Mesothelial cell of epicardium (in vitro differentiated cells): Measurements from ENCODE around the gene HOXD10. TPM values are rescaled to one million over a fixed set of nuclear protein-coding genes. Genes with fewer than 3 reads are reported as not detected.

Source experiments
- DNase-seq, 2 experiments: peaks; one replicate each; pipeline ENCODE4 v3.0.0; 2021; ENCODE audit warnings: low spot score in 2 of 2; ENCODE audit not compliant: unreplicated experiment in 2 of 2
- H3K27ac Mint-ChIP-seq: 2 replicates; pipeline ENCODE4 v1.8.0; 2021; ENCODE audit warnings: mixed read lengths
- H3K27me3 Mint-ChIP-seq: 2 replicates; pipeline ENCODE4 v1.8.0; 2021; ENCODE audit warnings: low read depth, mixed read lengths
- H3K36me3 Mint-ChIP-seq: 2 replicates; pipeline ENCODE4 v1.8.0; 2021; ENCODE audit warnings: mixed read lengths
- H3K4me1 Mint-ChIP-seq: 2 replicates; pipeline ENCODE4 v1.8.0; 2021; ENCODE audit warnings: mixed read lengths
- H3K4me3 Mint-ChIP-seq: 2 replicates; pipeline ENCODE4 v1.8.0; 2021; ENCODE audit warnings: mild to moderate bottlenecking, moderate library complexity, mixed read lengths
- H3K9me3 Mint-ChIP-seq: 2 replicates; pipeline ENCODE4 v1.8.0; 2021; ENCODE audit warnings: mixed read lengths
- total RNA-seq: library from RNA; stranded (reverse); gene quantifications from 3 replicates; pipeline ENCODE4 v1.2.1, GENCODE V29; 2021
- TF ChIP-seq, protein P1 (sequence below): fragments of 200-600 bp; sonication (generic); IDR thresholded peaks from one replicate; pipeline ENCODE4 v1.5.0; 2021; ENCODE audit warnings: antibody characterized with exemption; ENCODE audit not compliant: unreplicated experiment

Gene HOXD10
- total RNA-seq, 1 donor from 2014 or later = 3.2 TPM

DNA sequence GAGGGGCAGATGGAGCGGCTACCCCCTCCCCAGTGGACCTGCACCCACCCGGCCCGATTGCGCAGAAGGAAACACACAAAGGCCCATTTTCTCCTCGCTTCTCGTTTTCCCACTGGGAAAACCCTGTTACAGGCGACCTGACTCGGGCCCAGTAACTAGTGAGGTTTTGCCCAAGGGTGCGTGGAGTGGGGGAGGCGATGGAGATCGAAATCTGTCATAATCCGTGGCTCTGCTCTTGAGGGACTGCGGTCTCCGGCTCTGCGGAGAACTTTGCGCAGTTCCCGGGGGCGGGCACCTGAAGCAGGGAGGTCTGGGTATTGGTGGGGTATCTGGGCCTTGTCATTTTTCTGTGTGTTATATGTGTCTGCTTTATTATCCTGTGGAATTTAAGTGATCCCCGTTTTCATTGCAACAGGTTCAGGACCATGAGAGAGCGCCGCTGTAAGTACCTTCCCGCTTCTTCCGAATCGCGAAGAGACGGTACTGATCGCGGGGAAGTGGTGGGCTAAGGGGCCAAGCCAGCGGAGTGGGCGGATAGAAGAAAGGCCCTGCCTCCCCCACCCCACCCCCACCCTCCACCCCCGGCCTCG lies 30.7 kb downstream of the HOXD10 start:
- H3K4me1 Mint-ChIP-seq = peaks cover 6% of the 10 kb centered on the region
- no peak for DNase-seq
- H3K36me3 Mint-ChIP-seq = peaks cover 2% of the 10 kb centered on the region
- H3K4me3 Mint-ChIP-seq = no peak overlapping the region
- TF ChIP-seq, protein P1, sequence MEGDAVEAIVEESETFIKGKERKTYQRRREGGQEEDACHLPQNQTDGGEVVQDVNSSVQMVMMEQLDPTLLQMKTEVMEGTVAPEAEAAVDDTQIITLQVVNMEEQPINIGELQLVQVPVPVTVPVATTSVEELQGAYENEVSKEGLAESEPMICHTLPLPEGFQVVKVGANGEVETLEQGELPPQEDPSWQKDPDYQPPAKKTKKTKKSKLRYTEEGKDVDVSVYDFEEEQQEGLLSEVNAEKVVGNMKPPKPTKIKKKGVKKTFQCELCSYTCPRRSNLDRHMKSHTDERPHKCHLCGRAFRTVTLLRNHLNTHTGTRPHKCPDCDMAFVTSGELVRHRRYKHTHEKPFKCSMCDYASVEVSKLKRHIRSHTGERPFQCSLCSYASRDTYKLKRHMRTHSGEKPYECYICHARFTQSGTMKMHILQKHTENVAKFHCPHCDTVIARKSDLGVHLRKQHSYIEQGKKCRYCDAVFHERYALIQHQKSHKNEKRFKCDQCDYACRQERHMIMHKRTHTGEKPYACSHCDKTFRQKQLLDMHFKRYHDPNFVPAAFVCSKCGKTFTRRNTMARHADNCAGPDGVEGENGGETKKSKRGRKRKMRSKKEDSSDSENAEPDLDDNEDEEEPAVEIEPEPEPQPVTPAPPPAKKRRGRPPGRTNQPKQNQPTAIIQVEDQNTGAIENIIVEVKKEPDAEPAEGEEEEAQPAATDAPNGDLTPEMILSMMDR = no peak
- no peaks in the 10 kb centered on the region for H3K9me3 Mint-ChIP-seq
- H3K27me3 Mint-ChIP-seq = peaks cover 98% of the 10 kb centered on the region
- H3K27ac Mint-ChIP-seq = no peak overlapping the region

- DNase-seq = no peak
- TF ChIP-seq, protein P1 = no peak
- Mint-ChIP-seq H3K36me3 (peaks cover 2% of the 10 kb centered on the region), H3K27me3 (peaks cover 98% of the 10 kb centered on the region), H3K9me3 (no peaks in the 10 kb centered on the region), H3K4me3 (no peak overlapping the region), H3K4me1 (peaks cover 6% of the 10 kb centered on the region), H3K27ac (no peak overlapping the region)
Observed at GRCh38 chr2:176147800-176148496, 31.4 kb downstream of the HOXD10 start.

DNA sequence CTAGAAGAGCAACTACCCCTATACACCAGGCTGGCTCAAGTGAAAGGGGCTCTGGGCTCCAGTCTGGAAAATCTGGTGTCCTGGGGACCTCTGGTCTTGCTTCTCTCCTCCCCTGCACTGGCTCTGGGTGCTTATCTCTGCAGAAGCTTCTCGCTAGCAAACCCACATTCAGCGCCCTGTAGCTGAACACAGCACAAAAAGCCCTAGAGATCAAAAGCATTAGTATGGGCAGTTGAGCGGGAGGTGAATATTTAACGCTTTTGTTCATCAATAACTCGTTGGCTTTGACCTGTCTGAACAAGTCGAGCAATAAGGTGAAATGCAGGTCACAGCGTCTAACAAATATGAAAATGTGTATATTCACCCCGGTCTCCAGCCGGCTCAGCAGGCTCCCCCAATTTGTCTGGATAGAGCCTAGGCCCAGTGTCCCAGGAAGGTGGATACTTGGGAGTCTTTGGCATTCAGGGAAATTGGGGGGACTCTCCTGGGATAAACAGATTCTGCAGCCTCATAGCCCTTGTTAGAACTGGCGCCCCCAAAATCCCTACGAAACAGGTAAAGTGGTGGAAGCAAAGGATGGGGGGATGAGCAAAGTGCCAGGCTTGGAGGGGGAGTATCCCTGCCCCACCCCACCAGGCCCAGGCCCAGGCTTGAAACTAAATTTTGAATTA lies 32.3 kb downstream of the HOXD10 start:
- Mint-ChIP-seq H3K4me3 (no peak overlapping the region), H3K27ac (no peak overlapping the region), H3K27me3 (peaks cover 98% of the 10 kb centered on the region), H3K9me3 (no peaks in the 10 kb centered on the region), H3K36me3 (peaks cover 2% of the 10 kb centered on the region), H3K4me1 (peaks cover 6% of the 10 kb centered on the region)
- no peak for DNase-seq
- TF ChIP-seq, protein P1 = no peak

DNA sequence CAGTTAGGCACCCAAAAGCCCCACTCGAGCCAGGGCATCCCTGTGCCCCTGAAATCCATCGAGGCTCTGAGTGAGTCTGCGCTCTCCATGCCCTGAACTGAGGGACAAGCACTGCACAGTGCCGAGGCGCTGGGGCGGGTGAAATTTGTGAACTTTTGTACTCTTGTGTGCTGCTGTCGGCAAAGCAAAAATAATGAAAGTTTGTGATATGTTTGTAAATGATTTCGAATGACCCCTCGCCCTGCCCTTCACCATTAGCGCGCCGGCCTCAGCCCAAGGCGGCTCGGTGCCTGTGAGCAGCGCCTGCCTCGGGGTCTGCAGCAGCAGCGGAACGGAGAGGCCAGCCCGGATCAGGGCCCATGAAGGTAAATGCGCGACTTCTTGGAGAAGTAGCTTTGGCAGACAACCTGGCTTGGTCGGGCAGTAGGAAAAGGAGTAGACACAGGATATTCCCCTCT lies 32.9 kb downstream of the HOXD10 start:
- H3K36me3 Mint-ChIP-seq = peaks cover 2% of the 10 kb centered on the region
- no peaks in the 10 kb centered on the region for H3K9me3 Mint-ChIP-seq
- H3K27me3 Mint-ChIP-seq = peaks cover 99% of the 10 kb centered on the region
- no peak for DNase-seq
- peaks cover 6% of the 10 kb centered on the region for H3K4me1 Mint-ChIP-seq
- H3K27ac Mint-ChIP-seq = no peak overlapping the region
- H3K4me3 Mint-ChIP-seq = no peak overlapping the region
- TF ChIP-seq, protein P1 = no peak

DNA sequence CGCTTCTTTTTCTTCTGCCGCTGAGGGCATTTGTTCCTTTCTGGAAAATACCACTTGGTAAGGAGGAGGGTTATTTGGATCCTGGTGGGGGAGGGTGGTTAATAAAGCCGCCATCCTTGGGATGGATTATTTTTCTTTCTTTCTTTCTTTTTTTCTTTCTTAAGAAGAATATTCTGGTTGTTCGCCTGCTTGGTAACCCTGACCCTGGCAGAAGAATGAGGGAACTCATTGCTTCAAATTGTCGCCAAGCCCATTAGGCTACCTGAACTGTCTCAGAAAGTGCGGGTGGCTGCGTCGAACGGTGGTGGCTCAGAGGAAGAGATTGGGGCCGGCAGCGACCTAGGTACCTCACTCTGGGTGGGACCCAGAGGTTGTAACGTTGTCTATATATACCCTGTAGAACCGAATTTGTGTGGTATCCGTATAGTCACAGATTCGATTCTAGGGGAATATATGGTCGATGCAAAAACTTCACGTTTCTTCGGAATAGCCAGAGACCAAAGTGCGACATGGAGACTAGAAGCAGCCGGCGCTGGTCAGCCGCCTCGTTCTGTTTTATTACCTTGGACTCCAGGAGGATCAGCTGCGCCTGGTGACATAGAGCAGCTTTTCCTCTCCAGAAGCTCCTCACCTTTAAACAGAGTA lies 33.5 kb downstream of the HOXD10 start:
- H3K27ac Mint-ChIP-seq = no peak overlapping the region
- H3K9me3 Mint-ChIP-seq = no peaks in the 10 kb centered on the region
- TF ChIP-seq, protein P1 = no peak
- H3K4me1 Mint-ChIP-seq = peaks cover 6% of the 10 kb centered on the region
- no peak overlapping the region for H3K4me3 Mint-ChIP-seq
- peaks cover 2% of the 10 kb centered on the region for H3K36me3 Mint-ChIP-seq
- DNase-seq = no peak
- H3K27me3 Mint-ChIP-seq = peaks cover 99% of the 10 kb centered on the region
